Measurements from ENCODE around the gene ANO10. TPM values are rescaled to one million over a fixed set of nuclear protein-coding genes. Genes with fewer than 3 reads are reported as not detected.
"Not testable (repeated sequence)": the region's sequence is repeated elsewhere in the genome, so short reads cannot be mapped to it uniquely, and the experiment has no call there.

The ANO10 gene
- total RNA-seq, 1 donor from 2014 or later = 30.2 TPM

- no peak for DNase-seq (ENCODE audit: low read depth)
Measured at GRCh38 chr3:43481375-43481774, 140.4 kb downstream of the ANO10 start.

GRCh38 chr3:43478839-43479238 is 143.0 kb downstream of the ANO10 start:
- DNase-seq (ENCODE audit: low read depth) = not testable (repeated sequence)

GRCh38 chr3:43478118-43478785 is 143.6 kb downstream of the ANO10 start:
- DNase-seq (ENCODE audit: low read depth) = no peak

GRCh38 chr3:43477600-43477999 is 144.2 kb downstream of the ANO10 start:
- DNase-seq (ENCODE audit: low read depth) = no peak

GRCh38 chr3:43473737-43474136 is 148.1 kb downstream of the ANO10 start:
- no peak for DNase-seq (ENCODE audit: low read depth)

GRCh38 chr3:43473244-43473643 is 148.6 kb downstream of the ANO10 start:
- no peak for DNase-seq (ENCODE audit: low read depth)

- DNase-seq (ENCODE audit: low read depth) = peak; percentile 12
Measured at GRCh38 chr3:43468133-43468532, 153.7 kb downstream of the ANO10 start.

GRCh38 chr3:43465109-43465508 is 156.7 kb downstream of the ANO10 start:
- no peak for DNase-seq (ENCODE audit: low read depth)

GRCh38 chr3:43462566-43462965 is 159.2 kb downstream of the ANO10 start:
- DNase-seq (ENCODE audit: low read depth) = not testable (repeated sequence)

- no peak for DNase-seq (ENCODE audit: low read depth)
Measured at GRCh38 chr3:43461345-43461744, 160.5 kb downstream of the ANO10 start.

- not testable (repeated sequence) for DNase-seq (ENCODE audit: low read depth)
Measured at GRCh38 chr3:43457038-43457437, 164.8 kb downstream of the ANO10 start.

GRCh38 chr3:43455233-43455632 is 166.6 kb downstream of the ANO10 start:
- peak; percentile 23 for DNase-seq (ENCODE audit: low read depth)

GRCh38 chr3:43453981-43454380 is 167.8 kb downstream of the ANO10 start:
- DNase-seq (ENCODE audit: low read depth) = no peak

- no peak for DNase-seq (ENCODE audit: low read depth)
Measured at GRCh38 chr3:43451670-43452254, 170.0 kb downstream of the ANO10 start.

- no peak for DNase-seq (ENCODE audit: low read depth)
Measured at GRCh38 chr3:43448098-43448497, 173.7 kb downstream of the ANO10 start.

GRCh38 chr3:43445820-43446219 is 176.0 kb downstream of the ANO10 start:
- no peak for DNase-seq (ENCODE audit: low read depth)

GRCh38 chr3:43442872-43443395 is 178.9 kb downstream of the ANO10 start:
- no peak for DNase-seq (ENCODE audit: low read depth)

- DNase-seq (ENCODE audit: low read depth) = no peak
Measured at GRCh38 chr3:43436507-43437140, 185.2 kb downstream of the ANO10 start.

GRCh38 chr3:43435706-43436105 is 186.1 kb downstream of the ANO10 start:
- no peak for DNase-seq (ENCODE audit: low read depth)

- DNase-seq (ENCODE audit: low read depth) = no peak
Measured at GRCh38 chr3:43434431-43434830, 187.4 kb downstream of the ANO10 start.

GRCh38 chr3:43432462-43432861 is 189.3 kb downstream of the ANO10 start:
- DNase-seq (ENCODE audit: low read depth) = no peak

GRCh38 chr3:43426388-43426787 is 195.4 kb downstream of the ANO10 start:
- peak; percentile 48 for DNase-seq (ENCODE audit: low read depth)
